ENCODE results near the gene CCDC159. TPM values are rescaled to one million over a fixed set of nuclear protein-coding genes. Genes with fewer than 3 reads are reported as not detected.
"Not testable (repeated sequence)": the region's sequence is repeated elsewhere in the genome, so short reads cannot be mapped to it uniquely, and the experiment has no call there.

CCDC159 gene
- total and polyA plus RNA-seq, 2 of the 13 experiments (the other 11 are each of a cell fraction or from before 2014, with no cell fraction given), result 1.7 to 6.3 TPM

DNA sequence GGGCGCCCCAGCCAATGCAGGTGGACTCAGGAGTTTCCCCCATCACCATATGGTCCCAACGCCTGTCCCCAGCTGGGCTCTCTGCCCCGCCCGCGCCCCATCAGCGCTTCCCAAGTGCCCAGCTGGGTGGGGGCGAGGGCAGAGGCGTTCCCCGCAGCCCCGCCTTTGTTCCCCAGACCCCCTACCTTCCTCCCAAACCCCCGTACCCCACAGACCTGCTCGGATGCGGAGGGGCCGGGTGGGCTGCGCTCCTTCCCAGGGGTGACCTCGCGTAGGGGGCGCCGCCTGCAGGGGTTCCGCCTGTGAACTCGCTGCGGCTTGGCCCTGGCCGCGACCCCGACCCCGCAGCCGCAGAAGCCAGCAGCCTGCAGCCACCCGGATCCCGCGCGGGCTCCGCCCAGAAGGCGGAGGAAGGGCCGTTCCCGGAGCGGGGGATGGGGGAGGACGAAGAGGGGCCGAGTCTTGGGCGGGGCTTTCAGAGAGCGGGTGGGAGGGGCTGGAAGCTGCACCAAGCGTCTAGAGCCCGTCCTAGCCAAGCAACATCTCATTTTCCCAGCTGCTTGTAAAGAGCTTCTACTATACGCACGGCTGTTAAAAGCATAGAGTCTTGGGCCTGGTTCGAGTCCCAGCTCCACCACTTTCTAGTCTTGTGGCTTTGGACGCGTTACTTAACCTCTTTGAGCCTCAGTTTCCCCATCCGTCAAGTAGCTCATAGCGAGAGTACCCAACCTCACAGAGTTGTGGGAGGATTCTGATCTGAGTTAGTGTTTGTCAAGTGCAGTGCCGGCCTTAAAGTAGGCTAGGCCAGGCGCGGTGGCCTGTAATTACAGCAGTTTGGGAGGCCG, 6.8 kb upstream of the CCDC159 start, which contains the start of gene RAB3D (continued):
- TF ChIP-seq ZNF687 (CRISPR knock-in tag; IDR thresholded peaks at IDR 0.05) (peak; percentile 67), CTCF (CRISPR knock-in tag; IDR thresholded peaks at IDR 0.05) (peak; percentile 28; the same call in 1 of the 2 replicates), ZZZ3 (CRISPR knock-in tag; IDR thresholded peaks at IDR 0.05; ENCODE audit: borderline replicate concordance) (no peak), ZSCAN9 (CRISPR knock-in tag; IDR thresholded peaks at IDR 0.05; ENCODE audit: borderline replicate concordance) (no peak), ZBTB7B (CRISPR knock-in tag; IDR thresholded peaks at IDR 0.05) (peak; percentile 68), ATF7-NPFF (CRISPR knock-in tag; IDR thresholded peaks at IDR 0.05; ENCODE audit: low read depth) (0 out of 2 replicates have a peak, but pooled peaks have one; percentile 16), SALL2 (CRISPR knock-in tag; IDR thresholded peaks at IDR 0.05) (peak; percentile 43; the same call in 1 of the 2 replicates)

GRCh38 chr19:11340099-11340467, 6.2 kb upstream of the CCDC159 start:
- BruUV-seq (replicated peaks); H3K9me3 ChIP-seq (ENCODE audit: low read length); H4K20me1 ChIP-seq (ENCODE audit: insufficient read depth, low read length); CTCF ChIA-PET (ENCODE audit: low intra/inter-chr PET ratio, low total read pairs); H3K36me3 ChIP-seq (replicated peaks in 1 of 2; ENCODE audit: control insufficient read depth in 1 of 2, insufficient read depth in 2 of 2, low read length in 2 of 2); FAIRE-seq; ATAC-seq; H3K79me2 ChIP-seq (ENCODE audit: insufficient read depth, low read length); H3K27me3 ChIP-seq (ENCODE audit: control insufficient read depth in 1 of 2, insufficient read depth in 2 of 2, low read length in 2 of 2); intact Hi-C loops (cut with micrococcal nuclease; ENCODE audit: unreplicated experiment); H3K27ac ChIP-seq (ENCODE audit: extremely low read length, insufficient read depth, low read length); in situ Hi-C loops (cut with HindIII; ENCODE audit: extremely low pct_ligation_motif_present, low pct_unique_long_range_greater_than_20kb); H2AFZ ChIP-seq (ENCODE audit: low read length); DNase-seq (ENCODE audit: low spot score): not testable (repeated sequence)
- peak overlapping the region; percentile 97 for H3K4me2 ChIP-seq (ENCODE audit: low read depth, low read length)
- H3K9ac ChIP-seq (ENCODE audit: insufficient read depth, low read depth, low read length), result peak overlapping the region; percentile 24; the same call in 1 of the 2 replicates
- WGBS (ENCODE audit: low lambda C conversion rate), result 85% methylated on average over 8 of the region's 8 CpGs
- H3K4me1 ChIP-seq (ENCODE audit: insufficient read depth, low read length), result peaks cover 41% of the 10 kb centered on the region
- POLR2A ChIA-PET, result interaction anchor here (0.8 to 2.7 kb wide), 4 partner anchors 16 to 103 kb away, joined by 3 to 17 read pairs (median 4); partner anchors contain the start of gene SWSAP1
- peak overlapping the region; percentile 67 to 81 (median 81); a peak in 5 of 6 replicates for H3K4me3 ChIP-seq (replicated peaks in 1 of 3; ENCODE audit: insufficient read depth in 1 of 3, low read depth in 2 of 3, low read length in 3 of 3)
